ENCODE results near the gene PROKR1.
"Not testable (repeated sequence)": the region's sequence is repeated elsewhere in the genome, so short reads cannot be mapped to it uniquely, and the experiment has no call there.

PROKR1 gene

GRCh38 chr2:68653538-68653982 is 10.2 kb downstream of the PROKR1 start:
- DNase-seq (ENCODE audit: low read depth in 2 of 3, low spot score in 2 of 3) = peak in 1 of 3 experiments; percentile 27

- DNase-seq (ENCODE audit: low read depth in 2 of 3, low spot score in 2 of 3) = no peak
Observed at GRCh38 chr2:68658266-68658665, 14.9 kb downstream of the PROKR1 start.

GRCh38 chr2:68659081-68659480 is 15.7 kb downstream of the PROKR1 start:
- DNase-seq (ENCODE audit: low read depth in 2 of 3, low spot score in 2 of 3) = no peak

GRCh38 chr2:68660658-68661057 is 17.3 kb downstream of the PROKR1 start:
- DNase-seq (ENCODE audit: low read depth in 2 of 3, low spot score in 2 of 3) = no peak

DNA sequence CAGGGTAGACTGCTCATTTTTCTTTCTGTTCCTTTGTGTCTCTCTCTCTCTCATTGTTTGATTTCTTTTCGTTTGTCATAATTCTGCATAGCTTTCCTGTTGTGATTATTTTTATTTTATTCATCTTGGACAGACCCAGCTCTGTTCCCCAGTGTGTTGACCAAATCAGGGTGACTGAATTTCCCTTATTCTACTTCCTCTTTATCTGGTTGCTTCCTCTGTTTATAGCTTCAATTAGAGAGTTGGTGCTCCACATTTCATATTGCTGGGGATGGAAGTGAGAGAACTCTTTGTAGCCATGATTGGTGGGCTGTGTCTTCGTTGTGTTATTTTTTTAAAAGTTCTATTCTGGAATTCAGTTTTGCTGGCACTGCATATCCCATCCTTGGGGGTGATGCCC is 19.1 kb downstream of the PROKR1 start:
- no peak for DNase-seq (ENCODE audit: low read depth in 2 of 3, low spot score in 2 of 3)

- no peak for DNase-seq (ENCODE audit: low read depth in 2 of 3, low spot score in 2 of 3)
Observed at GRCh38 chr2:68663371-68664156, 20.2 kb downstream of the PROKR1 start.

DNA sequence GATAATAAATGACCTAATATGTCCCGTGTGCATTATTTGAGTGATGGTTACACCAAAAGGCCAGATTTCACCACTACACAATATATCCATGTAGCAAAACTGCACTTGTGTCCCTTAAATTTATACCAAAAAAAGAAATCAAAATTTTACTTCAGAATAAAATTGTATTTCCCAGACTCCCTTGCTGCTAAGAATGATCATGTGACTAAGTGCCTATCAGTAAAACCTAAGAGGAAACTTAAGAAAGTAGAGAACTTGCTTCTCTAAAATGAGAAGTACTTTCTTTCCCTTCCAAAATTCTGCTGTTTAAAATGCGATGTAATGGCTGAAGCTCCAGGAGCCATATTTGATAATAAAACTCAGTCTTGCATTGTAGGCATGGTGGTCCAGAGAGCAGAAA is 24.0 kb downstream of the PROKR1 start:
- no peak for DNase-seq (ENCODE audit: low read depth in 2 of 3, low spot score in 2 of 3)

- DNase-seq (ENCODE audit: low read depth in 2 of 3, low spot score in 2 of 3) = no peak
Observed at GRCh38 chr2:68669651-68670050, 26.3 kb downstream of the PROKR1 start.

DNA sequence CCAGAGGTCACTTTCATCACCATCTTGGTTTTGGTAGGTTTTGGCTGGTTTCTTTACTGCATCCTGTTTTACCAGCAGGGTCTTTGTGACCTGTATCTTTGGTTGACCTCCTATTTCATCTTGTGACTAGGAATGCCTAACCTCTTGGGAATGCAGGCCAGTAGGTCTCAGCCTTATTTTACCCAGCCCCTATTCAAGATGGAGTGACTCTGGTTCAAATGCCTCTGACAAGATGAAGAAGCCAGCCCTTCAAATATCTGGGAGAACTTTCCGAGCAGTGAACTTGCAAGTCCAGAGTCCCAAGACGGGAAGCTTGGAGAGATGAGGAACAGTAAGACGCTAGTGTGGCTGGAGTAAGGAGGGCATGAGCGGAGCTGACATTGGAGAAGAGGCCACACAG is 28.6 kb downstream of the PROKR1 start:
- DNase-seq (ENCODE audit: low read depth in 2 of 3, low spot score in 2 of 3) = no peak

DNA sequence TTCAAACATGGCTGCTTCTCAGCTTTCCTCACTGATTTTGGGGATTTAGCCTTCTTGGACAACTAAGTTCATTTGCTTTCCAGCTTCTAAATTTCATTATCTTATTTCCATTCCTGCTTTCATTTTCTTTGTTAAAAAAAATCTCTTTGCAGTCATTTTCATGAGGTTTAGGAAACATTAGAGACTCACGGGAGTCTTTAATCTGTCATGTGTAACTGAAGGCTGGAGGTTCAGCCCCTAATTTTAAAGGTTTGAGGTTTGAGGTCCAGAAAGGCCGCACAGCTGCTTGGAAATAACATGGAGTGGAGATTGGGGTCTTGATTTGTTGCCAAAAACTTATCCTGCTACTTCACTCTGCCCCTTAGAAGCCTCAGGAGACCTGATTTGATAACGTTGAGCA is 30.3 kb downstream of the PROKR1 start:
- no peak for DNase-seq (ENCODE audit: low read depth in 2 of 3, low spot score in 2 of 3)

DNA sequence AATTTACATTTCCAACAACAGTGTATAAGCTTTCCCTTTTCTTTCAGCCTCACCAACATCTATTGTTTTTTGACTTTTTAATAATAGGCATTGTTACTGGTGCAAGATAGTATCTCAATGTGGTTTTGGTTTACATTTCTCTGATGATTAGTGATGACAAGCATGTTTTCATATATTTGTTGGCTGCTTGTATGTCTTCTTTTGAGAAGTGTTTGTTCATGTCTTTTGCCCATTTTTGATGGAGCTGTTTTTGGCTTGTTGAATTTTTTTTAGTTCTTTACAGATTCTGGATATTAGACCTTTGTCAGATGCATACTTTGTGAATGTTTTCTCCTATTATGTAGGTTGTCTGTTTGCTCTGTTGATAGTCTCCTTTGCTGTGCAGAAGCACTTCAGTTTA is 32.1 kb downstream of the PROKR1 start:
- DNase-seq (ENCODE audit: low read depth in 2 of 3, low spot score in 2 of 3) = no peak

DNA sequence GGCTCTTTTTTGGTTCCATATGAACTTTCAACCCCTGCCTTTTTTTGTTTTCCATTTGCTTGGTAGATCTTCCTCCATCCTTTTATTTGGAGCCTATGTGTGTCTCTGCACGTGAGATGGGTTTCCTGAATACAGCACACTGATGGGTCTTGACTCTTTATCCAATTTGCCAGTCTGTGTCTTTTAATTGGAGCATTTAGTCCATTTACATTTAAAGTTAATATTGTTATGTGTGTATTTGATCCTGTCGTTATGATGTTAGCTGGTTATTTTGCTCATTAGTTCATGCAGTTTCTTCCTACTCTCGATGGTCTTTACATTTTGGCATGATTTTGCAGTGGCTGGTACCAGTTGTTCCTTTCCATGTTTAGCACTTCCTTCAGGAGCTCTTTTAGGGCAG is 34.5 kb downstream of the PROKR1 start:
- DNase-seq (ENCODE audit: low read depth in 2 of 3, low spot score in 2 of 3) = not testable (repeated sequence)

- not testable (repeated sequence) for DNase-seq (ENCODE audit: low read depth in 2 of 3, low spot score in 2 of 3)
Observed at GRCh38 chr2:68679166-68679916, 36.0 kb downstream of the PROKR1 start.

DNA sequence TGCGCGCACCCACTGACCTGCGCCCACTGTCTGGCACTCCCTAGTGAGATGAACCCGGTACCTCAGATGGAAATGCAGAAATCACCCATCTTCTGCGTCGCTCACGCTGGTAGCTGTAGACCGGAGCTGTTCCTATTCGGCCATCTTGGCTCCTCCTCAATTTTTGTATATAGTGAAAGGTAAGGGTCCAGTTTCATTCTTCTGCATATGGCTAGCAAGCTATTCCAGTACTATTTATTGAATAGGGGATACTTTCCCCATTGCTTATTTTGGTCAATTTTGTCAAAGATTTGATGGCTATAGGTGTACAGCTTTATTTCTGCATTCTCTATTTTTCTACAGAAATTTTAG is 36.5 kb downstream of the PROKR1 start:
- not testable (repeated sequence) for DNase-seq (ENCODE audit: low read depth in 2 of 3, low spot score in 2 of 3)

- no peak for DNase-seq (ENCODE audit: low read depth in 2 of 3, low spot score in 2 of 3)
Observed at GRCh38 chr2:68684197-68684596, 40.8 kb downstream of the PROKR1 start.

DNA sequence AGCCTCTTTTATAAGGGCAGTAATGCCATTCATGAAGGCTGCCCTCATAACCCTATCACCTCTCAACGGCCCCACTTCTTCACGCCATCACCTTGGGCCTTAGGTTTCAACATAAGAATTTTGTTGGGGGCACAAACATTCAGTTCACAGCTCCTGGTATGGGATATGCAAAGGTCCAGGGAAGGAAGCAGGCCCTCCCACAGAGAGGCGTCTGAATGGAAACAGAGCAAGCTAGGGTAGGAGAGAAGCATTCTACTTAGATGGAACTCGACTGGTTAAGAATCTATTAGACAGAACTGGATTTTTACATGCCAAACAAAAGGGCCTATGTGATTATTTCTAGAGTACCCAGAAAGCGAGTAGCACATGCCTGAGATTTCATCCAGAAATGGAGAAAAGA is 42.8 kb downstream of the PROKR1 start:
- DNase-seq (ENCODE audit: low read depth in 2 of 3, low spot score in 2 of 3) = no peak

- no peak for DNase-seq (ENCODE audit: low read depth in 2 of 3, low spot score in 2 of 3)
Observed at GRCh38 chr2:68687018-68687417, 43.6 kb downstream of the PROKR1 start.

GRCh38 chr2:68689553-68690537 is 46.5 kb downstream of the PROKR1 start:
- DNase-seq (ENCODE audit: low read depth in 2 of 3, low spot score in 2 of 3) = no peak

- no peak for DNase-seq (ENCODE audit: low read depth in 2 of 3, low spot score in 2 of 3)
Observed at GRCh38 chr2:68690851-68691250, 47.5 kb downstream of the PROKR1 start.

DNA sequence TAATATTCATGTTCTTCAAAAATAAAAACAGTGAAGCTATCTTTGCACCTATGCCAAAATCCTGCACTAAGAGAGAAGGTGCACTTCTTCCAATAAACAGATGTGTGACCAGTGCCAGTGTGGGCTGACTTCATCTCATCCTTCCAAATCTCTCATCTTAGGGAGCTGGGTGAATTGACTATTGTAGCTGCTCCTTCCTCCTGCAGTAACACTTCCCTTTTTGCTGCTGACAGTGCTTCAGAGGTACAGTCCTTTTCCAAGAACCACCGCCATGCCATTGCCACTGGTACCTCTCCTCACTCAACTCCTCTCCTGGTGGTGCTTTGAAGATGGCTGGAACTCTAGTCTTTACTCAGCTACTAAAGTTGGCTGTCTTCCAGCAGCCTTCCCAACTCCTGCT is 49.1 kb downstream of the PROKR1 start:
- no peak for DNase-seq (ENCODE audit: low read depth in 2 of 3, low spot score in 2 of 3)

- DNase-seq (ENCODE audit: low read depth in 2 of 3, low spot score in 2 of 3) = no peak
Observed at GRCh38 chr2:68693951-68694350, 50.6 kb downstream of the PROKR1 start.
